T follicular helper cell (primary cell): ENCODE data around the gene CCDC137.
A peak's percentile ranks its signal among the peaks of the same experiment; 100 is the strongest.

Experiments
- DNase-seq: peaks from one replicate; pipeline ENCODE4 v3.0.0-alpha.2; 2020; ENCODE audit warnings: low read depth

Gene CCDC137

DNA sequence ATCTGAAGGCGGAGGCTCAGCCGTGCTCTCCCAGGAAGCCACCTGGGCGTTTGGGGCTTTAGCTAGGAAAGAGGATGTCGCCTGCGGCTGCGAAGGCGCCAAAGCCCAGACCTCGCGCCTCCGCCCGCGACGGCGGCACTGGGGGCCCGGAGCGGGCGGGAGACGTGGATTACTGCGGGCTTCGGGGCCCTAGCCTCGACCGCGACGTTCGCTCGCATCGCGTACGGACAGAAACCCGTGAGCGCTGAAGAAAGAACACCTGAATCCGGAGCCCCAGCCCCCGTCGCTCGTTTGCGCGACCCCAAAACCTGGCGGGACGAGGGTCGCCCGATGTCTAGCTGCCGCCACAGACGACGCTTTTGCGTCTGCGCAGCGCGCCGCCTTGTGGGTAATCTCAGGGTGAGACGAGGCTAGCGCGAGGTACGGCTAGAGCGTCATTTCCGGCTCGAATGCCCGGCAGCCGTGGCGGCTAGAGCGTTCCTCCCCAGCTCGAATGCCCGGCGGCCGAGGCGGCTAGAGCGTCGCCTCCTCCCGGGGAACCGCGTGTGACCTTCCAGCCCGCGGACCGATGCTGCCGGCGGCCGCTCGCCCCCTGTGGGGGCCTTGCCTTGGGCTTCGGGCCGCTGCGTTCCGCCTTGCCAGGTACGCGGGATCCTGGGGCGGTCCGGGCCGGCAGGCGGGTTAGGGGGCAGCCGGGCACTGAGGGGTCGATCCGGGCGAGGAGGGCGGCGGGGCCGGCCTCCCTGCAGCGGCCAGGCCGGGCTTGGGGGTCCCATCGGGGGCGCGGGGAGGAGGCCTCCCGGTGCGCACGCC lies 36.6 kb downstream of the CCDC137 start, which contains the start of gene MRPL12:
MRPL12 (plus strand) TSS at position 434 of the 813 bp plus-strand sequence; CDS start at position 569, 135 bp downstream.
- DNase-seq, result peak; percentile 81

- no peak for DNase-seq
Measured at GRCh38 chr17:81703747-81704654, 37.5 kb downstream of the CCDC137 start.

DNA sequence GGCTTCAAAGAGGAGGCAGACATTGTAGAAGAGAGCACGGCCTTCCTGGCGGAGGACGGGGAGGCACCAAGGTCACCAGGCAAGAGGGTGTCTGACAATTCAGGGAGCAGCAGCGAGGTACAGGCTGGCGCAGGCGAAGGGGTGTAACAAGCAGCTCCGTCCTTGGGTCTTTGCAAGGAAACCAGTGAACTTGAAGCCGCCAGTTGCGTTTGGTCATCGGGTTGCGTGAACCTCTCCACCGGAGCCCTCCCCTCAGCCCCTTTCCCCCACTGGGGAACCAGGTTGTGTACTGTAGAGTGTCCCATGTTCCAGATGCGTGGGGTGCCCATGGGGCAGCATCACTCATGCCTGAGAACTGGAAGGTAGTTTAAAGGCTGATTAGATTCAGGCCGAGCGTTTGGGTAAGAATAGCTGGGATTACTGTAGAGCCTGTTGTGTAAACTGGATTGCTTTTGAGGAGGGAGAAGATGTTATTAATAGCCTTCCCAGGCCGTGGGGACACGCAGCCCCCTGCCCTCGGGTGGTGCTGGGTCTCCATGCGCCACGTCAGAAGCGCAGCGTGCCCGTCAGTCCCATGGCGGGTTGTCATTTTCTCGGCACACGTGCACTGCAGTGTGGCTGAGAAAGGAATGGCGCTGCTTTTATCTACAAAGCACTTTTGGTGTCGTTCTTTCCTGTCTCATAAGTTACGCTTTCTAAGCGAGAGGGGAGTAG lies 39.1 kb downstream of the CCDC137 start:
- no peak for DNase-seq

- DNase-seq, result no peak
Measured at GRCh38 chr17:81706232-81706611, 39.7 kb downstream of the CCDC137 start.

GRCh38 chr17:81706757-81707624 lies 40.5 kb downstream of the CCDC137 start:
- DNase-seq, result no peak

- DNase-seq, result no peak
Measured at GRCh38 chr17:81707725-81708646, 41.4 kb downstream of the CCDC137 start.

DNA sequence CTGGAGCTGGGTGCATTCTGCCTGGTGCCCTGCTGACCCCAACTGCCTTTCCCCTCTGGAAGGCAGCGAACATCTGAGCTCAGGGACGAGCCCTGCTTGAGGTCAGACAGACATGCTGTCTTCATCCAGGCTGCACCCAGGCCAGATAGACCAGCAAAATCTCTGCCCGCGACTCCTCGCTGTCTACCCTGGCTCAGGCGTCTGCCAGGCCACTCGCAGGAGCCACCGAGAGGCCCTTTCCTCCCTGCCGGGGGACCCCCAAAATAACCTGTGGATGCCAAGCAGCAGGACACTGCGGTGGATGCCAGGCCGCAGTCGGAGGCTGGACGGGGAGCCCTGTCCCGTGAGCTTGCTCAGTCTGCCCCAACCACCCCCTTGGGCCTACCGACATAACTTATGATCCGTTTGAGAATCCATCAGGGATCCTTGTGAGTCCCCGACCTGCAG lies 42.2 kb downstream of the CCDC137 start:
- no peak for DNase-seq

DNA sequence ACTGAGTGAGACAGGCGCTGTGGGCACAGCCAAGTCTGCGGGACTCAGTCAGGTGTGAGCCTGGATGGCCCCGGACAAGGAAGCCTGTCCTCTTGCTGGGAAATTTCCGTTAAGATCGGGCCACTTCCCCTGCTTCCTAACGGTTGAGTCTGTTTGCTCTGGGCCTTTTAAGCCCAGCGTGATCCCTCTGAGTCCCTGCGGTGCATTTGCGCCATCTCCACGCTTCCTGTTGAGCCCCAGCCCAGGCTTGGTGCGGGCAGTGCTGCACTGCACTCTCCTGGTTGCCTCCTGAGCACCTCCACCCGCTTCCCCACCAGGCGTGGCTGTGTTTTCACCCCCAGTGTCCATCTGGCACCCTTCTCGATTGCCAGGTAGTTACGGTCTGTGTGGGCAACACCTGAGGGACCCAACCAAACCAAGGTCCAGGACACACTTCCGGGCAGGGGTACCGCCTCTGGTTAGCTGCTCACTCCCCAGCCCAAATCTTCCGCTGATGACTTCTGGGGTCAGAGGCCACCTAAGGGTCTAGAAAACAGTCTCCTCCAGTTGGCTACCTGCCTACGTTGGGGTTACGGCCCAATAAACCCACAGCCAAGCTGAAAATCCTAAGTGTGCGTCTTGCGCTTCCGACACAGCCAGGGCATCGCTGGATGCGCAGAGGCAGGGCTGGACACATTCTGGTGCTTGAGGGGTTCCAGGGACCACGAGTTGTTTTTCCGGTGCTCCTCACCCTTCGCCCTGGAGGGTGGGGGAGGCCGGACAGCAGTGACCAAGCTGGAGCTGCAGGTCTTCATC lies 44.2 kb downstream of the CCDC137 start:
- no peak for DNase-seq

- DNase-seq, result peak; percentile 64
Measured at GRCh38 chr17:81711814-81712467, 45.4 kb downstream of the CCDC137 start, which contains the start of gene SLC25A10. Gene SLC25A10, plus strand, starts transcription at chr17:81712284. Its CDS starts 143 bp downstream, at chr17:81712427.

GRCh38 chr17:81712468-81713003 lies 46.0 kb downstream of the CCDC137 start:
- no peak for DNase-seq

DNA sequence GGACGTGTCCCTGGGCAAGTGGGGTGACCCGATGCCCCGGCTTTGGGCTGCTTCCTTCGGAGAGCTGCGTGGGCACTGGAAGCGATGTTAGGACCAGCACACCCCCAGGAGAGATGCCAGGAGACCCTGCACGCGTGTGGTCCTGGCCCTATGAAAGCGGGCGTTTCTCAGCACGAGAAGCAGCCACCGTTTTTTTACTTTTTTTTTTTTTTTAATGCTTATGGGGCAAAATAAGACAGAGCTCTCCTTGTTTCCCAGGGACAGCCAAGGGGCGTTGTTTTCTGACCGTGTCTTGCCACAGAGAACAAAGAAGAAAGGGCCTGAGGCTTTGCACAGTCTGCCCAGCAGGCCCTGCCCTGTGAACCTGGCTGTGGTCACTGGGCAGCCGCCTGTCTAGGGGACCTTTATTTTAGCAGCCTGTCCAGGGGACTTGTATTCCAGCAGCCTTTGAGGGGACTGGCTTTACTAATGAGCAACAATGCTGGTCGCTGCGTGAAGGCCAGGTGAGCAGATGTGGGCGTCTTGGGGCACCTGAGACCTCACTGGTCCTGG lies 46.5 kb downstream of the CCDC137 start:
- no peak for DNase-seq

- no peak for DNase-seq
Measured at GRCh38 chr17:81713556-81714411, 47.2 kb downstream of the CCDC137 start.

GRCh38 chr17:81714412-81715106 lies 48.0 kb downstream of the CCDC137 start:
- no peak for DNase-seq

DNA sequence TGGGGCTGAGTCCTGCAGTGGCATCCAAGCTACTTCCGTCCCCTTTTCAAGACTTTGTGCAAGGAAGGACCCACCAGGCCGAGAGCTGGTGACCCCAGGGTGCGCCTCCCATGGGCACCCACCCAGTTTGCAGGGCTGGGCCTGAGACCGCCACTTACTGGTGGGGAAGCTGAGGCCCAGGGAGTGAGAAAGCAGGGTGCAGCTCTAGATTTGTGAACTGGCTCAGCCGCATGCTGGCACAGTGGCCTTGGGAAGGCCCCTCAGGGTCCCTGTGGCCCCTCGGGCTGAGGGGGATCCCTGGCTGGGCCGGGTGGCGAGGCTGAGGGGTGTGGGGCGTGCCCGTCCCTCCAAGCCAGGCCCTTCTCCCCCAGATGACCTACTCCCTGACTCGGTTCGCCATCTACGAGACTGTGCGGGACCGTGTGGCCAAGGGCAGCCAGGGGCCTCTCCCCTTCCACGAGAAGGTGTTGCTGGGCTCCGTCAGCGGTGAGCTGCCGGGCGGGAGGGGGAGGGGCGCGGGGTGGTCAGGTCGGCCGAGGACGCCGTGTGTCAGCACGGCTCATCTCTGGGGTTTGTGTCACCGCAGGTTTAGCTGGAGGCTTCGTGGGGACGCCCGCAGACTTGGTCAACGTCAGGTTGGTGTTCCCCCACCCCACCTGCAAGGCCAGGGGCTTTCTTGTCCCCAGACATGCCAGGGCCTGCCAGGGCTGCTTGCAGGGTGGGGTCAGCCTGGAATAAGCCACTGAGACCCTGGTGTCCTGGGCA lies 48.8 kb downstream of the CCDC137 start:
- DNase-seq, result no peak

GRCh38 chr17:81715872-81716673 lies 49.5 kb downstream of the CCDC137 start:
- DNase-seq, result no peak
